Smooth muscle cell (in vitro differentiated cells): ENCODE results near the gene SVOP. TPM values are rescaled to one million over a fixed set of nuclear protein-coding genes. Genes with fewer than 3 reads are reported as not detected.
"Not testable (repeated sequence)": the region's sequence is repeated elsewhere in the genome, so short reads cannot be mapped to it uniquely, and the experiment has no call there.

Experiments used
- DNase-seq: peaks from one replicate; lab custom pipeline; 2025; ENCODE audit not compliant: unreplicated experiment; lab: John Stamatoyannopoulos, UW
- H2AFZ ChIP-seq: fragments of 200-600 bp; sonication (generic); 2 replicates; pipeline ENCODE4 v1.6.0; 2016; ENCODE audit warnings: antibody characterized with exemption, low read depth, mild to moderate bottlenecking
- H3F3A ChIP-seq: fragments of 200-600 bp; sonication (generic); 2 replicates; pipeline ENCODE4 v1.6.0; 2017; ENCODE audit warnings: antibody characterized with exemption, low read depth
- H3K27ac ChIP-seq: fragments of 200-600 bp; sonication (generic); 2 replicates; pipeline ENCODE4 v1.5.1; 2016; ENCODE audit warnings: low read depth, mild to moderate bottlenecking
- H3K27me3 ChIP-seq: fragments of 200-600 bp; sonication (generic); 2 replicates; pipeline ENCODE4 v1.6.1; 2016; ENCODE audit warnings: low read depth, mild to moderate bottlenecking
- H3K36me3 ChIP-seq: fragments of 200-600 bp; sonication (generic); 2 replicates; pipeline ENCODE4 v1.5.1; 2016; ENCODE audit warnings: low read depth
- H3K4me1 ChIP-seq: fragments of 200-600 bp; sonication (generic); 2 replicates; pipeline ENCODE4 v1.5.1; 2016; ENCODE audit warnings: low read depth
- H3K4me2 ChIP-seq: fragments of 200-600 bp; sonication (generic); 2 replicates; pipeline ENCODE4 v1.6.0; 2016; ENCODE audit warnings: mild to moderate bottlenecking
- H3K4me3 ChIP-seq: fragments of 200-600 bp; sonication (generic); 2 replicates; pipeline ENCODE4 v1.5.1; 2016; ENCODE audit warnings: mild to moderate bottlenecking
- H3K79me2 ChIP-seq: fragments of 200-600 bp; sonication (generic); 2 replicates; pipeline ENCODE4 v1.6.0; 2016; ENCODE audit warnings: low read depth, mild to moderate bottlenecking
- H3K9ac ChIP-seq: fragments of 200-600 bp; sonication (generic); 2 replicates; pipeline ENCODE4 v1.6.0; 2016; ENCODE audit warnings: low read depth
- H3K9me3 ChIP-seq: fragments of 200-600 bp; sonication (generic); replicated peaks from 2 replicates; pipeline ENCODE4 v1.5.1; 2016; ENCODE audit warnings: low read depth
- H4K20me1 ChIP-seq: fragments of 200-600 bp; sonication (generic); 2 replicates; pipeline ENCODE4 v1.6.0; 2016; ENCODE audit warnings: low read depth
- CTCF ChIP-seq: fragments of 200-600 bp; sonication (generic); IDR thresholded peaks from 2 replicates; pipeline ENCODE4 v1.5.1; 2017; ENCODE audit warnings: borderline replicate concordance, mild to moderate bottlenecking, antibody characterized with exemption; ENCODE audit not compliant: insufficient read depth, poor library complexity, severe bottlenecking
- WGBS: methylation state at CpG from one replicate; pipeline ENCODE4 v1.1.7; 2016; ENCODE audit warnings: low lambda C conversion rate; 5-methylcytosine and 5-hydroxymethylcytosine counted together
- polyA plus RNA-seq: library from polyadenylated mRNA; unstranded; fragments of >200 nt; fragmentation: Nextera tagmentation; extraction: Ambion mirVana; gene quantifications from 2 replicates; pipeline ENCODE4 v1.2.1, GENCODE V29; 2016
- total RNA-seq: library from RNA; depleted of rRNA; stranded (reverse); fragments of >200 nt; gene quantifications from 2 replicates; pipeline ENCODE4 v1.2.3, GENCODE V29; 2014

The SVOP gene
- total and polyA plus RNA-seq, 2 experiments from 2014 or later = not detected

GRCh38 chr12:109056891-109057290 lies 36.0 kb upstream of the SVOP start:
- Histone ChIP-seq H3K27ac (no peak overlapping the region), H3F3A (no peaks in the 10 kb centered on the region)
- WGBS = 94% methylated on average over 3 of the region's 3 CpGs

GRCh38 chr12:109054520-109054919 lies 33.7 kb upstream of the SVOP start:
- no peak overlapping the region for H2AFZ ChIP-seq
- H3F3A ChIP-seq = no peaks in the 10 kb centered on the region
- no peak overlapping the region for H3K4me2 ChIP-seq
- H3K79me2 ChIP-seq = peaks cover 9% of the 10 kb centered on the region
- H3K36me3 ChIP-seq = peaks cover 3% of the 10 kb centered on the region
- TF ChIP-seq CTCF = no peak
- no peak overlapping the region for H3K4me3 ChIP-seq
- DNase-seq = no peak
- no peaks in the 10 kb centered on the region for H4K20me1 ChIP-seq
- no peaks in the 10 kb centered on the region for H3K27me3 ChIP-seq
- no peak overlapping the region for H3K9ac ChIP-seq
- peaks cover 6% of the 10 kb centered on the region for H3K4me1 ChIP-seq
- H3K27ac ChIP-seq = no peak overlapping the region
- H3K9me3 ChIP-seq = no peaks in the 10 kb centered on the region

More at GRCh38 chr12:109056891-109057290, 36.0 kb upstream of the SVOP start:
- peaks cover 9% of the 10 kb centered on the region for H3K79me2 ChIP-seq
- no peak overlapping the region for H2AFZ ChIP-seq
- H3K9ac ChIP-seq = no peak overlapping the region
- H3K4me3 ChIP-seq = no peak overlapping the region
- H3K36me3 ChIP-seq = peaks cover 3% of the 10 kb centered on the region
- DNase-seq = no peak
- H3K4me2 ChIP-seq = no peak overlapping the region
- peaks cover 6% of the 10 kb centered on the region for H3K4me1 ChIP-seq
- H3K9me3 ChIP-seq = no peaks in the 10 kb centered on the region
- no peak for TF ChIP-seq CTCF
- no peaks in the 10 kb centered on the region for H3K27me3 ChIP-seq
- no peaks in the 10 kb centered on the region for H4K20me1 ChIP-seq

- H3K9me3 ChIP-seq, H3K4me1 ChIP-seq, H3K36me3 ChIP-seq, H3K79me2 ChIP-seq, H2AFZ ChIP-seq, H3K9ac ChIP-seq, H4K20me1 ChIP-seq, H3F3A ChIP-seq, DNase-seq, H3K27ac ChIP-seq, H3K27me3 ChIP-seq: not testable (repeated sequence)
- H3K4me2 ChIP-seq = peak overlapping the region; percentile 93
- WGBS = 98% methylated on average over 4 of the region's 4 CpGs
- H3K4me3 ChIP-seq = peak overlapping the region; percentile 97
Measured at GRCh38 chr12:109054124-109054513, 33.3 kb upstream of the SVOP start.

GRCh38 chr12:109053382-109054123 lies 32.7 kb upstream of the SVOP start:
- WGBS = 54% methylated on average over 9 of the region's 9 CpGs
- peaks cover 9% of the 10 kb centered on the region for H3K79me2 ChIP-seq
- H3K9me3 ChIP-seq = no peaks in the 10 kb centered on the region
- H3K27ac ChIP-seq = no peak overlapping the region
- no peaks in the 10 kb centered on the region for H3F3A ChIP-seq
- H3K36me3 ChIP-seq = peaks cover 3% of the 10 kb centered on the region
- H2AFZ ChIP-seq = peak overlapping the region; percentile 99
- DNase-seq = no peak
- peak overlapping the region; percentile 97 for H3K4me3 ChIP-seq
- H4K20me1 ChIP-seq = no peaks in the 10 kb centered on the region
- H3K27me3 ChIP-seq = no peaks in the 10 kb centered on the region
- no peak for TF ChIP-seq CTCF
- H3K4me2 ChIP-seq = peak overlapping the region; percentile 93
- peak overlapping the region; percentile 87 for H3K9ac ChIP-seq
- H3K4me1 ChIP-seq = peaks cover 6% of the 10 kb centered on the region
